Pulmonary artery endothelial cell (primary cell): ENCODE measurements around the gene MRPL55. TPM values are rescaled to one million over a fixed set of nuclear protein-coding genes. Genes with fewer than 3 reads are reported as not detected.

Experiments
- DNase-seq: peaks from one replicate; pipeline ENCODE4 v3.0.0-alpha.2; 2011; ENCODE audit warnings: low read depth, low spot score
- total RNA-seq: library from RNA; depleted of rRNA; stranded (reverse); fragments of >200 nt; gene quantifications from 2 replicates; pipeline ENCODE4 v1.2.3, GENCODE V29; 2014

The MRPL55 gene
- total RNA-seq, 1 donor from 2014 or later: 58.7 TPM

- DNase-seq: no peak
Observed at GRCh38 chr1:228148196-228148861, 39.2 kb upstream of the MRPL55 start.

GRCh38 chr1:228147768-228148167, 38.7 kb upstream of the MRPL55 start:
- no peak for DNase-seq

GRCh38 chr1:228147151-228147693, 38.1 kb upstream of the MRPL55 start:
- no peak for DNase-seq

- no peak for DNase-seq
Observed at GRCh38 chr1:228146417-228147150, 37.5 kb upstream of the MRPL55 start.

- DNase-seq: no peak
Observed at GRCh38 chr1:228145463-228146416, 36.6 kb upstream of the MRPL55 start.

GRCh38 chr1:228144993-228145343, 35.9 kb upstream of the MRPL55 start:
- DNase-seq: no peak

GRCh38 chr1:228144193-228144992, 35.3 kb upstream of the MRPL55 start:
- DNase-seq: no peak

- DNase-seq: no peak
Observed at GRCh38 chr1:228143480-228144192, 34.5 kb upstream of the MRPL55 start.

GRCh38 chr1:228142701-228143136, 33.6 kb upstream of the MRPL55 start:
- DNase-seq: no peak

- DNase-seq: no peak
Observed at GRCh38 chr1:228142155-228142691, 33.1 kb upstream of the MRPL55 start.

- DNase-seq: no peak
Observed at GRCh38 chr1:228141226-228142044, 32.3 kb upstream of the MRPL55 start.

- DNase-seq: no peak
Observed at GRCh38 chr1:228140724-228141225, 31.7 kb upstream of the MRPL55 start.

GRCh38 chr1:228139931-228140723, 31.0 kb upstream of the MRPL55 start, which contains the start of gene GUK1:
Gene GUK1, plus strand, starts transcription at chr1:228140279. Its CDS starts 24 bp downstream, at chr1:228140303.
- peak; percentile 98 for DNase-seq

GRCh38 chr1:228139406-228139930, 30.4 kb upstream of the MRPL55 start:
- DNase-seq: no peak

GRCh38 chr1:228136901-228137300, 27.8 kb upstream of the MRPL55 start:
- no peak for DNase-seq

- no peak for DNase-seq
Observed at GRCh38 chr1:228134591-228134990, 25.5 kb upstream of the MRPL55 start.

- no peak for DNase-seq
Observed at GRCh38 chr1:228131766-228132165, 22.7 kb upstream of the MRPL55 start.

GRCh38 chr1:228125185-228125584, 16.1 kb upstream of the MRPL55 start:
- DNase-seq: no peak
